Endothelial cell of umbilical vein (primary cell): ENCODE data around the gene MTERF1. TPM values are rescaled to one million over a fixed set of nuclear protein-coding genes. Genes with fewer than 3 reads are reported as not detected.

Source experiments
- BruUV-seq: library from RNA; stranded (reverse); fragments of 400-500 nt; replicated peaks from 2 replicates; lab custom pipeline; 2021; lab: Mats Ljungman, UMichigan
- CTCF ChIA-PET: fragments of 300-600, 350-600 bp; sonication (Branson Sonifier 250); formaldehyde crosslinking; loops from one replicate; lab custom pipeline; 2021; ENCODE audit warnings: antibody characterized with exemption, inconsistent platforms; lab: Charles Lee
- POLR2A ChIA-PET: fragments of 300-600, 350-600 bp; sonication (Branson Sonifier 250); formaldehyde crosslinking; loops from one replicate; lab custom pipeline; 2021; ENCODE audit warnings: antibody characterized with exemption, inconsistent platforms; lab: Charles Lee
- DNase-seq: peaks from one replicate; pipeline ENCODE4 v3.0.0-alpha.2; 2011; ENCODE audit warnings: low read depth, low spot score
- FAIRE-seq: peaks from 2 replicates; lab custom pipeline; 2011; peaks lifted over from hg19 to GRCh38; lab: Jason Lieb, UNC
- H2AFZ ChIP-seq: 2 replicates; pipeline ENCODE4 v1.6.0; 2012; ENCODE audit warnings: low read depth, low read length, control low read depth, inconsistent platforms
- H3K27ac ChIP-seq: 2 replicates; pipeline ENCODE4 v1.5.1; 2011; ENCODE audit warnings: low read depth, mild to moderate bottlenecking, control low read depth, low read length, moderate library complexity; ENCODE audit not compliant: insufficient read depth
- H3K27me3 ChIP-seq, 2 experiments: 2 replicates each; pipeline versions ENCODE4 v1.6.0 to v1.6.1; 2011; ENCODE audit warnings: low read length in 2 of 2, mixed read lengths in 1 of 2; ENCODE audit not compliant: control insufficient read depth in 2 of 2, insufficient read depth in 2 of 2
- H3K36me3 ChIP-seq, 2 experiments: 2 replicates in 1 of 2; 3 replicates in 1 of 2; pipeline ENCODE4 v1.5.1; 2011; ENCODE audit warnings: low read length in 2 of 2, mild to moderate bottlenecking in 1 of 2, moderate library complexity in 1 of 2; ENCODE audit not compliant: control insufficient read depth in 2 of 2, insufficient read depth in 2 of 2; ENCODE audit errors: extremely low read depth in 1 of 2
- H3K4me1 ChIP-seq: 3 replicates; pipeline ENCODE4 v1.5.1; 2011; ENCODE audit warnings: mild to moderate bottlenecking, low read length; ENCODE audit not compliant: control insufficient read depth, insufficient read depth; ENCODE audit errors: extremely low read depth
- H3K4me2 ChIP-seq: 2 replicates; pipeline ENCODE4 v1.6.1; 2011; ENCODE audit warnings: low read length, control low read depth, mixed read lengths; ENCODE audit not compliant: insufficient read depth
- H3K4me3 ChIP-seq, 3 experiments: fragments of 200-600 bp in 1 of 3; sonication (generic), shearing (Covaris generic) in 1 of 3; replicated peaks in 1 of 3; 2 replicates each; pipeline ENCODE4 v1.5.1; 2011 to 2016; ENCODE audit warnings: control low read depth in 3 of 3, low read length in 3 of 3, mild to moderate bottlenecking in 2 of 3, inconsistent platforms in 1 of 3, low read depth in 1 of 3, moderate library complexity in 1 of 3; ENCODE audit not compliant: insufficient read depth in 1 of 3
- H3K79me2 ChIP-seq: 2 replicates; pipeline ENCODE4 v1.6.0; 2012; ENCODE audit warnings: low read length, inconsistent platforms; ENCODE audit not compliant: control insufficient read depth, insufficient read depth
- H3K9ac ChIP-seq: replicated peaks from 2 replicates; pipeline ENCODE3; 2011; ENCODE audit warnings: low read length, control low read depth; ENCODE audit not compliant: insufficient read depth; ENCODE audit errors: extremely low read depth
- H3K9me1 ChIP-seq: replicated peaks from 3 replicates; pipeline ENCODE4 v1.6.0; 2011; ENCODE audit warnings: mild to moderate bottlenecking, low read length; ENCODE audit not compliant: control insufficient read depth, insufficient read depth; ENCODE audit errors: extremely low read depth
- H3K9me3 ChIP-seq: replicated peaks from 2 replicates; pipeline ENCODE4 v1.5.1; 2012; ENCODE audit warnings: low read length, inconsistent platforms; ENCODE audit not compliant: control insufficient read depth, insufficient read depth
- H4K20me1 ChIP-seq: replicated peaks from 2 replicates; pipeline ENCODE3; 2011; ENCODE audit warnings: mild to moderate bottlenecking, low read length; ENCODE audit not compliant: control insufficient read depth, insufficient read depth; ENCODE audit errors: extremely low read depth
- CTCF ChIP-seq, 2 donors: IDR thresholded peaks; 1 replicate in 1 of 2; 2 replicates in 1 of 2; pipeline ENCODE4 v1.5.1; 2011; ENCODE audit warnings: low read length in 2 of 2, mild to moderate bottlenecking in 2 of 2, moderate library complexity in 2 of 2, control low read depth in 1 of 2, inconsistent platforms in 1 of 2, low read depth in 1 of 2; ENCODE audit not compliant: insufficient read depth in 1 of 2; ENCODE audit errors: extremely low read depth in 1 of 2
- EZH2 ChIP-seq: IDR thresholded peaks from 2 replicates; pipeline ENCODE4 v1.6.1; 2012; ENCODE audit warnings: borderline replicate concordance, low read depth, mild to moderate bottlenecking, moderate library complexity, low read length, inconsistent platforms; ENCODE audit not compliant: severe bottlenecking
- FOS ChIP-seq: IDR thresholded peaks from 2 replicates; pipeline ENCODE4 v1.6.1; 2011; ENCODE audit warnings: mild to moderate bottlenecking, low read length, moderate library complexity, borderline replicate concordance; ENCODE audit not compliant: insufficient read depth
- GATA2 ChIP-seq: IDR thresholded peaks from 2 replicates; pipeline ENCODE4 v1.7.0; 2011; ENCODE audit warnings: low read depth, mild to moderate bottlenecking, moderate library complexity, mixed read lengths, low read length; ENCODE audit not compliant: insufficient read length, insufficient read depth
- JUN ChIP-seq: IDR thresholded peaks from 2 replicates; pipeline ENCODE4 v1.6.1; 2011; ENCODE audit warnings: borderline replicate concordance, low read depth; ENCODE audit not compliant: insufficient read length, insufficient read depth
- MAX ChIP-seq: IDR thresholded peaks from 2 replicates; pipeline ENCODE4 v1.6.1; 2011; ENCODE audit not compliant: insufficient read depth, insufficient read length
- MYC ChIP-seq: IDR thresholded peaks from one replicate; pipeline ENCODE4 v1.6.1; 2011; ENCODE audit warnings: mild to moderate bottlenecking, low read depth, low read length
- POLR2A ChIP-seq: IDR thresholded peaks from 2 replicates; pipeline ENCODE4 v1.6.1; 2012; ENCODE audit warnings: low read depth, mild to moderate bottlenecking, control low read depth, low read length
- POLR2AphosphoS5 ChIP-seq: IDR thresholded peaks from 2 replicates; pipeline ENCODE4 v1.6.1; 2012; ENCODE audit warnings: low read depth, mild to moderate bottlenecking, control low read depth, low read length, moderate library complexity; ENCODE audit not compliant: insufficient read depth
- dilution Hi-C: fragments of 300-500 bp; cut with MboI; formaldehyde crosslinking; loops from one replicate; pipeline ENCODE4 v1.15.0; 2019; ENCODE audit warnings: low sequenced_read_pairs; ENCODE audit not compliant: extremely low pct_ligation_motif_present
- intact Hi-C: fragments of 100-400 bp; cut with micrococcal nuclease; formaldehyde crosslinking; loops from one replicate; pipeline ENCODE4 v1.10.0; 2022
- polyA plus RNA-seq, 4 experiments: library from polyadenylated mRNA; depleted of rRNA in 3 of 4; stranded (reverse) in 3 of 4; unstranded in 1 of 4; fragments of >200 nt; gene quantifications; 2 replicates each; pipeline versions ENCODE4 v1.2.1 to v1.2.3, GENCODE V29; 2011 to 2012; ENCODE audit warnings: missing spikeins in 1 of 4
- total RNA-seq: library from RNA; stranded (reverse); gene quantifications from 2 replicates; pipeline ENCODE4 v1.2.3, GENCODE V29; 2021

The MTERF1 gene
- total and polyA plus RNA-seq, 2 donors (not counting 3 experiments of a cell fraction or from before 2014, with no cell fraction given) = 3.1 to 10.2 TPM

GRCh38 chr7:91852263-91852741, 28.2 kb downstream of the MTERF1 start:
- POLR2A ChIA-PET = no interaction called here
- no peak overlapping the region for H3K4me3 ChIP-seq

More at GRCh38 chr7:91852263-91852741, 28.2 kb downstream of the MTERF1 start:
- FAIRE-seq = no peak
- CTCF ChIA-PET = interaction anchor here (1.0 to 5.8 kb wide), 7 partner anchors 9 to 89 kb away, joined by 3 to 51 read pairs (median 7); partner anchors contain the start of gene MTERF1
- H3K9ac ChIP-seq = no peak overlapping the region
- H3K36me3 ChIP-seq = no peaks in the 10 kb centered on the region
- peak; percentile 48 for DNase-seq
- no peaks in the 10 kb centered on the region for H3K79me2 ChIP-seq
- no peaks in the 10 kb centered on the region for H3K27me3 ChIP-seq
- H3K9me3 ChIP-seq = no peaks in the 10 kb centered on the region
- no peak overlapping the region for H3K4me2 ChIP-seq
- H3K9me1 ChIP-seq = no peaks in the 10 kb centered on the region
- intact Hi-C loops = loop anchor here (1.0 to 2.0 kb wide), 2 partner anchors 22 to 764 kb away; no protein-coding TSS in a partner anchor
- no peaks in the 10 kb centered on the region for H4K20me1 ChIP-seq
- dilution Hi-C loops = no loop called here
- H3K4me1 ChIP-seq = no peaks in the 10 kb centered on the region
- H3K27ac ChIP-seq = no peak overlapping the region
- TF ChIP-seq POLR2AphosphoS5 (no peak), CTCF (IDR thresholded peaks at IDR 0.05; ENCODE audit: extremely low read depth in 1 of 2, insufficient read depth in 1 of 2, low read depth in 1 of 2, low read length in 2 of 2) (peak in 1 of 2 donors; percentile 29), FOS (peak; percentile 36), JUN (no peak), POLR2A (no peak), MYC (no peak), MAX (no peak), GATA2 (peak; percentile 63), EZH2 (no peak)
- BruUV-seq = no TSS peak
- H2AFZ ChIP-seq = no peak overlapping the region
